Bone marrow (tissue), 2 donors: ENCODE results near the gene PDE1C.

Source experiments
- DNase-seq, 2 donors: peaks; one replicate each; lab custom pipeline; 2025; lab: John Stamatoyannopoulos, UW

The PDE1C gene

DNA sequence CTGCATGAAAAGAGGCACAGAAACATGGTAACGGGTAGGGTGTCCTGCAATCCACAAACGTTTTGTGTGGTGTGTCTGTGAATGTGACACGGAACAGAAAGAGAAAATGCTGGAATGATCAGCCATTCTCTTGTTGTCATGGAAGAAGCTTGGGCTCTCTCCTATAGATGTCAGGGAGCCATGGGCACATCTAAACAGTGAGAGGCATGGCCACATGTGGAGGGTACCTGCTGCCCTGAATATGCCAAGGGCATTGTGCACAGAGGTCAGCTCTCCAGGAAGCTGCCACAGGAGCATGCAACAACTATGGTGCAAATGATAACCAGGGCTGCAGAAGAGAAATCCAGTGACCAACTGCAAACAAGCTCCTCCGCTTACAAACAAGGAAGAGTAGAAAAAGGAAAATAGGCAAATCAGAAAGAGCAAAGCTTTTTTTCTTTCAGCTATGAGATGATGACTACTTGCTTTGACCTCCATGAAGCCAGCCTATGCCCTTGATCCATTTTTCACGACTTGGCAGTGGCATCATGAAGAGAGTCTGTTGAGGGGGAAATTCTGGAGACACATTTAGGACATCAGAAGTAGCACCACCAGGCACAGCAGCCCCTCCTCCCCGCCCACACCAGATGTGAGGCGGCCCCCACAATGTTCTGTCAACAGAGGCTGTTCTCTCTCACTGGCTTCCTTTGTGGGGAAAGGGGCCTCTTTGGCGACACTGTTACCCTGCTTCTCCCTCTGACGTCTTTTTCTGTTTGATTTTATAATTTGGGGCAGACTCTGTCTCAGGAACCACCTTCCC is 4.8 kb upstream of the PDE1C start:
- no peak for DNase-seq

DNA sequence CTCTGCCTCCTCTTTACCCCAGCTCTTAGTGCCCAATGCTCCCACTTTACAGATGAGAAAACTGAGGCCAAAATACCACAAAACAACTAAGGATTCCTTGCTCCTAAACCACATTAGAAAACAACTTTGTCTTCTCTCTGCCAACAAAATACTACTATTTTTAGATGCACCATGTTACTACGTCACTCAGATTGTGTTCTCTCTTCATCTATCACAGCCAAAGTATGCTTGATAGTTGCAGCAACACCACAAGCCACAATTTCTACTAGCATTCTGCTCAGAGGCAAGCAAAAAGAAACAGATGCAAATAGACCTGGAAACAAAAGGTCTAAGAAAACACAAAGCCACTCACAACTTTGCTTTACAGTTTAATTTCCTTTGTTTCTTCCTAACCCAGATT is 3.3 kb upstream of the PDE1C start:
- DNase-seq = no peak

DNA sequence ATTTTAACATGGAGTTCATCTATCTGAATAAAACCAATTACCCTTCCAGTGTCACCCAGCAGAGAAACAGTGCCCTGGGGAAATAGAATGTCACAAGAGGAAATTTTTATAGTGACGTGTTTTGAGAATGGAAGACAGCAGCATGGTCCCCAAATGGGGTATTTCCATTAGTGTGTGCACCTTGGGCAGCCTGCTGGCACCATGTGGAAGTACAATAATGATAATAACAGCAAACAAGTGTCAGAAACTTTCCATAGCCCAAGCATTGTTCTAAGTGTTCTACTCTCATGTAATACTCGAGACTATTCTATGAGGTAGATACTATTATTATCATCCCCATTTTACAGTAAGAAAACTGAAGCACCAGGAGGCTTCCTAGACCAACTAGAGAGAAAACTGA is 2.2 kb upstream of the PDE1C start:
- DNase-seq = no peak

DNA sequence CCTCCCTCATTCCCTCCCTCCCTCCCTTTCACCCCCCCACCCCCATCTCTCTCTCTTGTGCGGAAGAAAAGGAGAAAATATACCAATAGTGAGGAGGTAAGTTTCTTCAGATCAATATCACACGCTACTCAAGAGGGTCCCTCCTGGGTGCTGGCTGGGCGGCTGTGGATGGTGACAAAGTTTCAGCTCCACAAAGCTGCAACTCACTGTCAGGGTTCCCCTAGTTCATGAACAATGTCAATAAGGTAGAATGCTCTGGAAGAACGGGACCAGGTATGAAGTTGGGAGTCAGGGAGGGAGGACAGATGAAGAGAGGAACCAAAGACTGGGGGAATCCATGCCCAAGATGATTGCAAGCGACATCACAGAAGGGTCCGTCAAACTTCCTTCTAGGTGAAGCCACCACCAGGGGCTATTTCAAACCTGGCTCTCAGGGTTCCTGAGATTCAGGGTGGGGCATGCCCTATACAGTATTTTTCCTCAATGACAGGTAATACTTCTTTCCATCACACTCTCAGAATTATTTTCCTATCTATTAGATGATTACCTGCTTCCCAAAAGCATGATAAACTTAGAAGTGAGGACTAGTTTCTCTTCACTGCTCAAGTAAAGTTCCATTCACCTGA is 1.4 kb upstream of the PDE1C start:
- DNase-seq = no peak

DNA sequence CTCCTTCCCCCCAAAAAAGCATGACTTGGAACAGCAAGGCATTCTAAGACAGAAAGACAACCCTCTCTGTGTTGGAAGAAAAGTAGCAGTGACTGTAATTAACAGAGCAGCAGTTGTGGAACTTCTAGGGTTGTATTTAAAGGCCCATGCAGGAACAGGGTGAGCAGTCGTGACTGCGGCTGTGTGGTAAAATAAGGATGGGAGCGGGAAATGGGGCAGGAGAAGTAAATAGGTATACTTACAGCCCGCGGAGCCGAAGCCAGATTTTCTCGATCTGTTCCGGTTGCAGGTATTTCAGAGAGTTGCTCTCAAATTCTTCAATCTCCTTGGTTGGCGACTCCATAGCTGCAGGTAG is 179 bp downstream of the PDE1C start:
- no peak for DNase-seq

DNA sequence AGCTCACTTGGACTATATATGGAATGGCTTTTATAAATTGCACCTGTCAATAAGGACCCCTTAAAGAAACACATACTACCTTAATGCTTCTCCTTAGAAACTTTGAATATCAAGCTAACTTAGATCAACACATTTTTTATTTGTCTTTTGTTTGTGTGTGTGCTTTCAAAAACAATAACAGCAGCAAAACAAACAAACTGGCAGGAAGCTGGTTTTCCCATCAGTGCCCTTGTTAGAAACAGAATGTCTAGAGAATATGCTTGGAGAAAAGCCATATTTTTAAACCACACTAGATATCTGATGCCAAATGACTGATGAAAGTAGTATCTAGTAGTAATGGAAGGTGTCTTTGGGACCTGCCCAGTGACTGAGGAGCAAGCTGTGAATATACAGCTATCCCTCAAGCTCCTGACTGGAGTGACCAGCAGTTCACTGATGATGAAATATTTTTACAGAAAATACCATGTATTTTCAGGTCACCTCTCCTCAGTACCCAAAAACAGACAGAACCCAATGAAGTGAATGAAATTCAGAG is 1.0 kb downstream of the PDE1C start:
- DNase-seq = no peak

DNA sequence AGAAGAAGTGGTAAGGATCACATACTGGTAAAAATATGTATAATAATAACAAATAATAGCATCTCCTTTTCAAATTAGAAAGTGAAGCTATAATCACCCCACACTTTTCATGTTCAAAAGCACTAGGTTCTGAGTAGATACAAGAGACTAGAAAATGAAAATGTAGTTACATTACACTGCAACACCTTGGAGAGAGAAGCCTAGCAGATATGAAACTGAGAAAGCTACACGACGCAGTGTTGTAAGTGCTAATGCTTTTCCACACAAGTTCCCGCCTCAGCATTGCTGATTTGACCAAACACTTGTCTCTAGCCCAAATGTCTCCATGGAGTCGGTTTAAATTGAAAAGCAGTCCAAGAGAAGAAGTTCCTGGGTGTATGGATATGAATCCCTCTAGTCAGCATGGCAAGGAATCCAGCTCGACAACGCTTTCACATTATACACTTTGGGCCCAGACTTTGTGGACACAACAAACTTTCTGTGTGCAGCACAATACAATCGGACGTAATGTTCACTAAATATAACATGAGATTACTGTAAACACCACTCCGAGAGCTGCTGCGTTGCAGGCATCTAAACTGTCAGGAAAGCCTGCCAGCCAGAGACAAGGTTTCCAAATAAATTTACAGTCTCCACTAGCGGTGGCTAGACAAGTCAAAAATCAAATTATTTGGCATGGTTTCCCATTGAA is 1.7 kb downstream of the PDE1C start:
- no peak for DNase-seq

DNA sequence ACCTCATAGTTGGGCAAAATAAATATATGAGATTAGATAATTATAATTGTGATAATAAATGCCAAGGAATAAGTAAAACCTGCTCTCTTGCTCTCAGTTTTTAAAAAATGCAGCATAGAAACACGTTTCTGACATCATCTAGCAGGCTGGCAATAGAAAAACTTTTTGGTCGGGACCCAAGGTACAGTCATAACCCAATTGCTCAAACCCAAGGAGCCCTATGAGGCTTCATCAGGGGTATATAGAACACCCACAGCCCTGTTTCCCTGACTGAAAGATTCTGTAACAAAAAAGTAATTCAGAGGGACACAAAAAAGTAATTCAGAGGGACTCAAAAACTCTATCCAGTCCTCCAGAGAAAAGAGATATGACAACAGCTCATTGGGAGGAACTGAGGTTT is 3.8 kb downstream of the PDE1C start:
- no peak for DNase-seq

DNA sequence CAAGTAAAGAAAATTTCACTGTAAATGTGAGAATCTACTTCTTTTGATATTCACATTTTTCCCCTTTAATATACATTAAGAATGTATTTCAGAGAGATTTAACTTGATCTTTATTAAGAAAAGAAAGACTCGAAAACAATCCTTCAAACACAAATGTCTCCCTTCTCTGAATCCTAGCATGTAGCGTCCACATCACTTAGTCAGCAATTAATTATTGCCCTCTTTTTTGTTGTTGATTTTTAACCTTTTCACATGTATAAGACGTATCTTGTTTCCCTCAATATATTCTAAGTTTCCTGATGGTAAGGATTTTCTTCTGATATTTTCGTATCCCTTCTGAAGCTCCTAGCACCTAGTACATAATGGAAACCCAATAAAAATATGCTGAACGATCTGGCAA is 6.6 kb downstream of the PDE1C start:
- DNase-seq = no peak

DNA sequence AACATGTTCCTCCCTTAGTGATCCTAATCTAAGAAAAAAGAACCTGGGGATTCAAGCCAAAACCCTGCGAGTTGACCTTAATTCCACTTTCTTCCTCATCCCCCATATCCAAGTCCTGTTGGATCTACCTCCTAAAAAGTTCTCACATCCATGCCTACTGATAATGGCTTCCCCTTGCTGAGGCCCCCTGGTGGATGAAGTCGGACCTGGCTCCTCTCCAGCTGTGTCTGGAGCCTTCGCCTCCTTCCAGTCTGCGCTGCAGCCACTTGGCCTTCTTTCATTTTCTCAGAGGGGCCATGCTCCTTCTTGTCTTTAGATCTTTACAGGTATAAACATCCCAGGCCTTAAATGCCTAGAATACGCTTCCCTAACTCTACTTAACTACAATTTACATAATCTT is 8.1 kb downstream of the PDE1C start:
- DNase-seq = peak in 1 of 2 donors; percentile 7

DNA sequence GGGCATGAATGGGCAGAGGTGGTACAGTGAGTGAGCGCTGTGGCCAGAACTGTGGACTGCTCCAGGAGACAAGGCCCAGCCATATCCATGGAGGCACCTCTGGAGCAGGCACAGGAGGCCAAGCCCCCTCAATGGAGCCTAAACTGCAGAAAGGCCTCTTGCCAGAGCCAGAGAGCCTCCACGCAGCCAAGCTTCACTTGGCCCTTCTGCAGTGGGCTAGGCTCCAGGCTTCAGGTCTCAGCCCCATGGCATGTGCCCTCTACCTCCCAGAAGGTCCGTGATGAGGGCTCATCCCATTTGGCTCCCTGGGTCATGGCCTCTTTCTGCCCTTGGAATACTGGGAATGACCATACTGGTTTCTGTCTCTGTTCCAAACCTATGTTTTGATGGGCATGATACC is 8.9 kb downstream of the PDE1C start:
- no peak for DNase-seq

DNA sequence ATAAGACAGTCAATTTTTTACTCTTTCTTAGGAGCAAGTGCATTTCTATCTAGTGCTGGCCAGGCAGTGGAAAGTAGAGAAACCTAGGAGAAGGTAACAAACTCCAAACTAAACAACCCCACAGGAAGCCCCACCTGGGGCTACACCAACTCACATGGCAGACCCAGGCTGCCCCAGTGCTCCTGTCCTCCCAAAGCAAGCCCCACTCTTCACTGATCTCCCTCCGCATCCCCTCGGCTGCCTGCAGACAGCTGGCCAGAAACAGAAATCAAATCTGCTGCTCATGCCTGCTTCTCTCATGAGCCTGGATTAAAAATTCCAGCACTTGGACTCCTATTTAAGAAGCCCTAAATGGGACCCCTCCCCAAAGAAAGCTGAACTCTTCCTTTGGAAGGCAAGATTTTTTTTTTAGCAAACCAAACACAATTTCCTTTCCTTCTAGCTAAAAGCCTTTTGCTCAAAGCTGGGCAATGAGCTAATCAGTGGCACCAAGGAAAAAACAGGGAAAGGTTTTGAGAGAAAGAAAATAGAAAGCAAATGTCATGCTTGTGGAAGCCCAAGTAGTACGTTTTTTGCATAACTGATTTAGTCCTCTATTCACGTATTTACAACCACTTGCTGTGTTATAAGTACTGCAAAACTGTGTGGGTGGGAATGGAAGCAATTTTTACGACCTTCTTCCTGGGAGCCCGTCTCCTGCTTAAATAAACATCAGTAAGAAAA is 10.8 kb downstream of the PDE1C start:
- no peak for DNase-seq

DNA sequence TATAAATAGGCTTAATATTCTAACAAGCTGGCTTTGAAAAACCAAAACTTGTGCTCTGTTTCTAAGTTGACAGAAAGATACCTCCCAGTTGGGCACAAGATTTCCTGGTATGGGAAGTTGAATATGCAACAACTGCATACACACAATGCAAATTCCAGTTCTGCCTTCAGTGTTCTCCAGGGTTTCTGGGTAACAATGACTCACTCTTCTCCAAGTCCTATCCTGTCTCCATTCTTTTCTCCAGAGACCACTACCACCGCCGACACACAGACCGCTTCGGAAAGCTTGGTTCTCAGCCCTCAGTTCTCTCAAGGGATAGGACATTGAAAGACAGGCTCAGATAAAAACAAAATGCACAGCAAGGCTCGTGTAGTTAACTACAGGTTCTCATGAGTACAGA is 12.2 kb downstream of the PDE1C start:
- DNase-seq = no peak

DNA sequence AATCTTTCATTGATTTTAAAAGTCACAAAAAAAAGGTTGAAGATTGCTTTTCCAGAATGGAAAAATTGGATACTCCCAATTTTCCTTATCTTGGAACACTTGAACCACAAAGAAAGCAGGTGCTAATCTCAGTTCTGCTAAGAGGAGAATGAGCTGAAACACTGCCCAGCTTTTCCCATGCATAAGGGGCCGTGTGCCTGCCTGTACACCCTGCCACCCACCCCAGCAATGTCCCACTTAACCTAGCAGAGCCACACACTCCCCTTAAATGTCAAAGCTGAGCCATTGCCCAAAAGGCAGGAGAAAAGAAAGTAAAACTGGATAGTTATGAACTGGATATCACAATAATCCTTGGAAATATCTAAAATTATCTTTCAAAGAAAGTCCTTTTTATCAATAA is 13.4 kb downstream of the PDE1C start:
- no peak for DNase-seq

DNA sequence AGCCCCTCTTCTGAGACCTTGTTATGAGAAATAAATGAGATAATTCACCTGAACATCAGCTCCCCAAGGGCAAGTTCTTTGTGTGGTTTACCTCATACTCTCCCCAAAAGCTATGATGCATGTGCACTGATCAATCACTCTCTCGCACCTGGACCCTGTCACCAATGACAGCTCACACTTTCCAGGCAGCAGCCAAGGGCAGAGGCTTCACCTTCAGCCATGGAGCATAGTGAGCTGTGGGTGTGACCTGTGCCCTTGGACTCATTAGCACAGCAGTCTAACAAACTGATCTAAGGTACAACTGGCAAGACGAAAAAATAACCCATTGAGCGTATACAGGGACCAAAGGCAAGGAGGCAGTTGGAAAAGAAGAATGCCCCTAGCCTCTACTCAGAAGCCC is 17.0 kb downstream of the PDE1C start:
- no peak for DNase-seq

DNA sequence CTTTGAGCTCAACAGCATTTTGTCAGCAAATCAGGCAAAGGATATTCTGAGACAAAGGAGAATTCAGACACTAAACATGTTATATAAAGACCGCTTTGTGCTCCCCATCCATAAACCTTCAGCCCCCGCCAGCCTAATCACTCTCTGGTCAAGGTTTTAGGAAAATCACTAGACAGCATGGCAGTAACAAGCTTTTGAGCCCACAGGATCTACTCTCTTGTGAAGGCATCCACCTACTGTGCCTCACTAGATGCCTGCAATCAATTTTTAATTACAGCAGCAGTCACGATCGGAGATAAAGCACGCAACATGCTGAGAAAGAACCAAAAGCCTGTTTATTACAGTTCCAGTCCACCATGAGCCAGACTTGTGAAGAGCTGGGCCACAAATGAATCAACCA is 19.1 kb downstream of the PDE1C start:
- no peak for DNase-seq

DNA sequence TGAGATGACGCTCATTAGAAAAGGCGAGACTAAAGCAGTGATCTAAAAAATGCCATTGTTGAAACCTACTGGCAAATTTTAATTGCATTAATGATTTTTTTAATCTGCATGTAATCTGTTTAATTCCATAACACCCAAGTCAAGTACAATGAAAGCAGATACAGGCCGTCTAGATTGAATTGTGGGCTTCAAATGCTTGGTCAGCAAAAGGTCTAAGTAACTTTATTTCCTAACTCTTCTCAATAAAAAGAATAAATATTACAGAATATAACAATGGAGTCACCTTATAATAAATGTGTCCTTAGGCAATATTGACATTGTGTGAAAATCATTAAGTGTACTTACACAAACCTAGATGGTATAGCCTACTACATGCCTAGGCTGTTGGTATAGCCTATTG is 20.6 kb downstream of the PDE1C start:
- no peak for DNase-seq

DNA sequence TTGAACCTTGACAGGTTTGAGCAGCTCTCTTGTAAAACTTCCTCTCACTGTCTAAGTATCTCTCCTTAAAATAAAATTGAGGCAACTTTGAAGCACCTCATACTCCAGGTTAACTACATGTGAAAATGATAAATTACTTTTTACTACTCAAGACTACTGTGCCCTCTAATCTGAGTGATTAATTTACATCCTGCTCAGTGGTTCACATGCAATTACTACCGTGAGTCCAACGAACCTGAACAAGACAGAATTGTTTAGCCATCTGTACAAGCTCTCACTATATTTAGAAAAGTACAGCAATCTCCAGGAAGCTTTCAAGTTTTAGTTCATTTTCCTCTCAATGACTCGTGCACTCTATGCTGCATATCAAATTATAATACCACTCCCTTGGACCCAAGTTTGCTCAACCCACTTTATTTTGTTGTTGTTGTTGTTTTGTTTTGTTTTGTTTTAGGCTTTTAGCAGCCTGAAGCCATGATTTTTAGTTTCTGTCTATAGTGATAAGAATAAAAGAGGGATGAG is 21.2 kb downstream of the PDE1C start:
- no peak for DNase-seq

DNA sequence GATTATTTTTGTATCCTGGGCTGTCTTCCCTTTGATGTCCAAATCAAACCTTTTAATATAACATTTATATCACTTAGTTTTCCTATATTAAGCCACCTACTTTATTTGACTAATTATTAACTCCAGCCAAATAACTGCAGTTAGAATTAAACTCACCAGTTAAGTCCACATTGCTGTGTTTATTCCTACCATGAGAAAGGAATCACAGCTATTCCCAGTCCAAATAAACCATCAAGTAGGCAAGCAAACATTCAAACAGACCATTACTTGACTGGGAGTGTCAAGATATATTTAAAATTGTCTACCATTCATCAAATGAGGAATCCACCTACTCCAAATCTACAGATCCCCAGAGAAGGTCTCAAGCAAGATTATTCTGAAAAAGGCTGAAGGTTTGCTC is 22.4 kb downstream of the PDE1C start:
- no peak for DNase-seq

DNA sequence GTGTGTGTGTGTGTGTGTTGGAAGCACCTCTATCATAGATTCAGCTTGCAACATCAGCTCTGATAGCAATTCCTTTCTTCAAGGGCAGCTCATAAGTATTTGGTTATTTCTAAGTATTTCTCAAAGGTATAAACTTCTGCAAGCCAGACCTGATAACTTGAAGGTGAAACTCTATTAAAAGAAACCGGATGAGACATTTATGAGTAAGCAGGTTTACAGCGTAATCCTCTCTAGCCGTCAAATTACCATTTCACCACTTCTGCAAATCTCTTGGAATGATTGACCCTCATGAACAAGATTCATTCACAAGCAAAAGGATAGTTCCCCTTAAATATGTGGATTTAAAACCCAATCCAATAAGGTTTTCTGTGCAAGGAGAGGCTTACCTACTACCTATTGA is 23.1 kb downstream of the PDE1C start:
- DNase-seq = no peak

DNA sequence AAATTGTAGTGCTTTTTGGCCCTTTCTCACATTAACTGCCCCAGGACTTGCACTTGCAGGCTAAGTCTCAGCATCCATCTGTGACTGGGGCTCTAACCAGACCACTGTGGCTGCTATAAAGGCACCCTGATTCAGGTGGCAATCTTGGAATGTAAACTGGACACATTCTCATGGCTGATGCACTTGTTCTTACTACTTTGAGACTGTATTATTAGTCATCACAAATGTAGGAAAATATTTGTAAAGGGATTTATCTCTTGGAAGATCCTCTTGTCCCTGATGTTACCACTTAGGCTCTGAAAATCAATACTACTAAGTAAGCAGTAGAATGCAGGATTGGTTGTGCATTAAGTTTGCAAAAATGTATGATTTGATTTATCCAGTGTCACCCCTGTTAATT is 25.0 kb downstream of the PDE1C start:
- DNase-seq = no peak

DNA sequence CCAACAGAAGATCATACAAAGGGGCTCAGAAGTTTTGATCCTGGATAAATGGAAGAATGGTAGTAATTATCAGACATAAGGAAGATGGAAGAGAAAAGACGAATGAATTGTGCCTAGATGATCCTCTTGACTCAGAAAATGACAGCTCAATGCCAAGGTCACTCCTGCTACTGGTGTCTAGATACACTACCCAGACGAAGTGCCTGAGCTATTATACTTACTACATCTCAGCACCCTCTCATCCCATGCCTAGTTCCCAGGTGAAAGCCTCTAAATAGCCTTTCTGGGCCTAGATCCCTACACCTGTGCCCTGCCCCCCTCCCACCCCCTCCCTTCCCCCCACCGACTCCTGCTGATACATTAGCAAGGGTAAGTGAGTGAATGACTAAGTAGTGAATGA is 25.5 kb downstream of the PDE1C start:
- DNase-seq = no peak
